Measurements from ENCODE around the gene THEMIS.

Gene THEMIS

GRCh38 chr6:127900935-127901334, at the start of gene THEMIS:
THEMIS (minus strand) TSS chr6:127901058; CDS start chr6:127900932, 126 bp downstream.
- no peak within 1 kb of the TSS for H3K27ac ChIP-seq (ENCODE audit: poor library complexity, severe bottlenecking)
- no peak for TF ChIP-seq CTCF (IDR thresholded peaks at IDR 0.05; ENCODE audit: poor library complexity, severe bottlenecking)
- no peaks in the 10 kb centered on the region for H3K4me1 ChIP-seq (ENCODE audit: insufficient read depth, poor library complexity, severe bottlenecking)
- no peak within 1 kb of the TSS for H3K4me3 ChIP-seq (ENCODE audit: severe bottlenecking)
- no peaks in the 10 kb centered on the region for H3K9me3 ChIP-seq (ENCODE audit: severe bottlenecking)
- H3K36me3 ChIP-seq (ENCODE audit: low read depth), result no peaks in the 10 kb centered on the region
- DNase-seq (ENCODE audit: low spot score) (no peak), ATAC-seq (ENCODE audit: low read depth) (no peak)
- H3K27me3 ChIP-seq (ENCODE audit: insufficient read depth, poor library complexity, severe bottlenecking), result no peaks in the 10 kb centered on the region

- Histone ChIP-seq H3K4me1 (ENCODE audit: insufficient read depth, poor library complexity, severe bottlenecking) (no peaks in the 10 kb centered on the region), H3K4me3 (ENCODE audit: severe bottlenecking) (no peak overlapping the region), H3K9me3 (ENCODE audit: severe bottlenecking) (no peaks in the 10 kb centered on the region), H3K27me3 (ENCODE audit: insufficient read depth, poor library complexity, severe bottlenecking) (no peaks in the 10 kb centered on the region), H3K27ac (ENCODE audit: poor library complexity, severe bottlenecking) (no peak overlapping the region), H3K36me3 (ENCODE audit: low read depth) (no peaks in the 10 kb centered on the region)
- ATAC-seq (ENCODE audit: low read depth) (no peak), DNase-seq (ENCODE audit: low spot score) (no peak)
- no peak for TF ChIP-seq CTCF (IDR thresholded peaks at IDR 0.05; ENCODE audit: poor library complexity, severe bottlenecking)
Observed at GRCh38 chr6:127949251-127949650, 48.4 kb upstream of the THEMIS start.

GRCh38 chr6:127946388-127946787, 45.5 kb upstream of the THEMIS start:
- H3K27me3 ChIP-seq (ENCODE audit: insufficient read depth, poor library complexity, severe bottlenecking), result no peaks in the 10 kb centered on the region
- H3K4me3 ChIP-seq (ENCODE audit: severe bottlenecking), result no peak overlapping the region
- H3K4me1 ChIP-seq (ENCODE audit: insufficient read depth, poor library complexity, severe bottlenecking), result no peaks in the 10 kb centered on the region
- DNase-seq (ENCODE audit: low spot score) (no peak), ATAC-seq (ENCODE audit: low read depth) (no peak)
- no peaks in the 10 kb centered on the region for H3K36me3 ChIP-seq (ENCODE audit: low read depth)
- no peak overlapping the region for H3K27ac ChIP-seq (ENCODE audit: poor library complexity, severe bottlenecking)
- TF ChIP-seq CTCF (IDR thresholded peaks at IDR 0.05; ENCODE audit: poor library complexity, severe bottlenecking), result no peak
- no peaks in the 10 kb centered on the region for H3K9me3 ChIP-seq (ENCODE audit: severe bottlenecking)

- no peak for ATAC-seq (ENCODE audit: low read depth)
- no peak overlapping the region for H3K27ac ChIP-seq (ENCODE audit: poor library complexity, severe bottlenecking)
- TF ChIP-seq CTCF (IDR thresholded peaks at IDR 0.05; ENCODE audit: poor library complexity, severe bottlenecking), result no peak
- no peak for DNase-seq (ENCODE audit: low spot score)
- H3K36me3 ChIP-seq (ENCODE audit: low read depth), result no peaks in the 10 kb centered on the region
- H3K4me1 ChIP-seq (ENCODE audit: insufficient read depth, poor library complexity, severe bottlenecking), result no peaks in the 10 kb centered on the region
- no peak overlapping the region for H3K4me3 ChIP-seq (ENCODE audit: severe bottlenecking)
- H3K9me3 ChIP-seq (ENCODE audit: severe bottlenecking), result no peaks in the 10 kb centered on the region
- H3K27me3 ChIP-seq (ENCODE audit: insufficient read depth, poor library complexity, severe bottlenecking), result no peaks in the 10 kb centered on the region
Observed at GRCh38 chr6:127945434-127946097, 44.7 kb upstream of the THEMIS start.

- Histone ChIP-seq H3K27me3 (ENCODE audit: insufficient read depth, poor library complexity, severe bottlenecking) (no peaks in the 10 kb centered on the region), H3K9me3 (ENCODE audit: severe bottlenecking) (no peaks in the 10 kb centered on the region), H3K27ac (ENCODE audit: poor library complexity, severe bottlenecking) (no peak overlapping the region), H3K4me1 (ENCODE audit: insufficient read depth, poor library complexity, severe bottlenecking) (peaks cover 14% of the 10 kb centered on the region), H3K4me3 (ENCODE audit: severe bottlenecking) (no peak overlapping the region), H3K36me3 (ENCODE audit: low read depth) (no peaks in the 10 kb centered on the region)
- ATAC-seq (ENCODE audit: low read depth), result no peak
- DNase-seq (ENCODE audit: low spot score), result no peak
- no peak for TF ChIP-seq CTCF (IDR thresholded peaks at IDR 0.05; ENCODE audit: poor library complexity, severe bottlenecking)
Observed at GRCh38 chr6:127941228-127941627, 40.4 kb upstream of the THEMIS start.
